GM18868 (cell line): ENCODE results near the gene TBC1D7.

Experiments used
- ATAC-seq: cut with Tn5 transposase; IDR thresholded peaks from one replicate; pipeline ENCODE4 v1.9.1; 2021; ENCODE audit warnings: mild to moderate bottlenecking, moderate library complexity; ENCODE audit not compliant: unreplicated experiment

The TBC1D7 gene

DNA sequence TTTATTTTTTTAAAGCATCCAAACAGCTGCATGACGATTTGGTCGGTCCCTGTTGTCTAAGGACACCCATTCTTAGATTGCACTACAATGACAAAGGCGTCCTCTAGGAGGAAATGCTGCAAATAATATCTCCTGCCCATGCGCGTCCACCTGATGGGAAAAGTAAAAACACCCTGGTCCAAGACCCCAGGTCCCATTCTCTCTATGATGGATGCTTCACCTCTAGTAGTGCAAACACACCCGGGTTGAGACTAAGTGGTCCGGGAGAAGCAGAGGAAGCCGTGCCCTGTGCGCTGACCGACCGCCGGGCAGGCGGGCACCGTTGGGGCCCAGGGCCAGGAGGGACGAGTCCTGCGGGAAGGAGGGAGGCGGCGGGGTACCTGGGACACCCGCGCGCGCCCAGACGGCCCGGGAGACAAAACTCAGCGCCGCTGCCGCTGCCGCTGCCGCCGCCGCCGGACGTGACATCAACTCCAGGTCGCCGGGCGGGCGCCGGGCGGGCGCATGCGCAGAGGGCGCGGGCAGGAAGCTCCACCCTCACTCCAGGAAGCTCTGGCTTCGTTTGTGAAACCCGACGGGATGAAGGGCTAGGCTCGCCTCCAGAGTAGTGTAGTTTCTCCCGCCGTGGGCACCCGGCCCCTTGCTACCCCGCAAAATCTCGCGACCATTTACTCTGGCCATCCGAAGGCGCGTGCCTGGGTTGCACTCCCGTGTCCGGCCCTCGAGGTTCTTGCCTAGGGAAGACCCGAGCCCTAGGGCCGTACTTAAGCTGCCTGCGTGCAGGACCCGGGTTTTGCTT lies at the start of gene TBC1D7:
TSS of gene TBC1D7 (minus strand) at position 462 of the 799 bp plus-strand sequence. CDS start 1,639 bp downstream, outside the sequence.
- ATAC-seq = peak; percentile 89

DNA sequence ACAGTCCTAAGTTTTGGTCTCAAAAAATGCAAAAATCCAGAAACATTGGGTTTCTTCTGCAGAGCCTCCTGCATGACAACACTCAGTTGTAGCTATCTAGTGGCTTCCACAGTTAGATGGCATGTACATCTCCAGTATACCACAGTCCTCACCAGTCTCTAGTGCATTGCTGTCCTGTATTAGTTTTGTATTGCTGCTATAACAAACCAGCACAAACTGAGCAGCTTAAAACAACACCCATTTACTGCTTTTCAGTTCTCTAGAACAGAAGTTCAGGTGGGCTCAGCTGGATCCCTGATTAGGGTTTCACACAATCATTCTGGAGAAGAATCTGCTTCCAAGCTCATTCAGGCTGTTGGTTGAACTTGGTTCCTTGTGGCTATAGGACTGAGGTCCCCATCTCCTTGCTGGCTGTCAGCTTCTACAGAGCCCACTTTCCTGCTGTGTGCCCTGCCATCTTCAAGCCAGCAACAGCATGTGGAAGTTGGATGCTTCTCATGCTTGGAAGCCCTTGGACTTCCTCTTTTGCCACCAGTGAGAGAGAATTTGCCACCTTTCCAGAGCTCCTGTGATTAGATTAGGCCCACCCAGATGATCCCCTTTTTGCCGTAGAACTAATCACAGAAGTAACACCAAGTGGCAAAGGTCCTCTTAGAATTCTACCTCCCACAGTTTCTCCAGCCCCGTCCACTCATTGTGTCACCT lies 48.9 kb upstream of the TBC1D7 start:
- ATAC-seq = no peak

DNA sequence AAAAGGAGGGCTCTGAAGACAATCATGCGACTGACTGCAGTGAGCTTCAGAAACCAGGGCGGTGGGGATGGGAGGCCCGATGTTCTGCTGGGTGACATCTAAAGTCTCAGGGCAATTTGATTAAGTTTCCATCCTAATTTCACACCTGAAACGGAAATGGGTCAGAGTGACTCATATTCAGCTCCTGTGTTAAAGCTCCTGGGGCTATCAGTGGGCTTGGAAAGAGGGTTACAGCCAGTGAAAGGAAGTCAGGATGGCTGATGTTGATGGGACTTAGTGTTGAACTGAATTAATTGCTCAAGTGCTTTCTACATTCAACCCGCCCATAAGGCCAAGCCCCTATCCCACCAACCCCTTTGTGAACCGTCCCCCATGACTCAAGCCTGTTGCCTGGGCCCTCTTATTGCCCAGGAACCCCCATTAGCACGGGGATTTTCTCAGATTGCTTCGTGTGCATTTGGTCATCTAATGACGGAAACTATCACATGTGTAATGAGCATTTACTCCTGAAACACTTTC lies 47.1 kb upstream of the TBC1D7 start:
- ATAC-seq = peak; percentile 67

DNA sequence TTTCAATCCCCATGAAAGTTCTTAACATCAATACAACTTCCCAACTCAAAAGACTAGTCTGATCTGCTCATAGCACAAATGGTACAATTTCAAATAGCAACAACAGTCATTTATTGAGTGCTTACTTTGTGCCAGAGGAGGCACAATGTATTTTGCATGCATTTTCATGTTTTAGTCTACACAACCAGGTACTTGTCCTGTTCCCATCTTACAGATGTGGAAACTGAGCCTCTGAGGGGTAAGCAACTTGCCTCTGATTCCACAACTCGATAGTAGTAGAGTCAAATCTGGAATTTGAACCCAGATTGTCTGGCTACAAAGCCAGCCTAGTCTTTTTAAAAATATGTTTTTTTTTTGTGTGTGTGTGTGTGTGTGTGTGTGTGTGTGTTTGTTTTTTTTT lies 45.6 kb upstream of the TBC1D7 start:
- ATAC-seq = no peak

DNA sequence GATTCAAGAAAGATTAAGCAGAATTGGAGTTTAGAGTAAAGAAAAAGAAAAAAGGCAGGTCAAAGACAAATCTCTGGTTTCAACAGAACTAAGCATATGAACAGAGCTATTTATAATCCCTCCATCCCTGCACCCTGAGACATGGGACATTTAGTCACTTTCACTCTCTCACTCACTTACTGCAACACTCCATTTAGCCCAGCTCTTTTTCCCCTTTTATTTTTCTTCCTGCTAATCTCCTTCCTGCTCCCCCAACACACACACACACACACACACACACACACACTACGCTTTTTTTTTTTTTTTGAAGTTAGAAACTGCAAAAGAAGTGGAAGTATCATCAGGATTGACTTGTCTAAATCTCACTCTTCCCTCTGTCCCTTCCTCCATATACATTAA lies 45.1 kb upstream of the TBC1D7 start:
- no peak for ATAC-seq

DNA sequence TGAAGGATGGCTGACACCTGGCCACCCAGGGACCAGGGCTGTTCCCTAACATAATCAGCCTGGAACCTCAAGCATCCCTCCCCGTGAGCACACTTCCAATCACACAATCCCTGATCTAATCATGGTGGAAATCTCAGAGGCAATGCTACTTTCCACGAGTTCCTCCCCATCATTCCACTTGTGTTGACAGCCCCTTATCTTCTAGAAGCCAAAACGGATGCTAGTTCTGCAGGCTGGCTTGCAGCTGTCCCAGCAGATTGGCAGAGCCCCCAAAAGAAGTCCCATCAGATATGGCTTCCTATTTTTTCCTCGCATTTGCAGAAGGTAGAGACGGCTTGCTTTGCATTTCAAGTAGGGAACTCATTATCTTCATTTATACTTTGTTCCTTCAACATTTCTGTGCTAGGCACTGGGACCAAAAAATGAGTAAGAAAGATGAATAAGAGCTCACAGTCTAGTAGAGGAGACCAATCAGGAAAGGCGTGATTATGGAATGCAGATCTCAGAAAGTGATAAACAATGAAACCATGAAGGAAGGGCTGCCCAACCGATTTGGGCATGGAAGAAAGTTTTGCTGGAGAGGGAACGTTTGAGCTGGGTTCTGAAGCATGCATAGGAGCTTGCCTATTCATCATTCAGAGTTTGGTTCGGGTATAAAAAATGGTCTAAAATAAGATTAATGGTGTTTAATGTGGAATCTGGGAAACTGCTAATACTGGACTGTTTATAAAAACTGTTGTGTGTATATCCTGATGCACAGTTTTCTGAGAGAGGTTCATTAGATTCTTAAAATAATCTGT lies 44.6 kb upstream of the TBC1D7 start:
- ATAC-seq = no peak

DNA sequence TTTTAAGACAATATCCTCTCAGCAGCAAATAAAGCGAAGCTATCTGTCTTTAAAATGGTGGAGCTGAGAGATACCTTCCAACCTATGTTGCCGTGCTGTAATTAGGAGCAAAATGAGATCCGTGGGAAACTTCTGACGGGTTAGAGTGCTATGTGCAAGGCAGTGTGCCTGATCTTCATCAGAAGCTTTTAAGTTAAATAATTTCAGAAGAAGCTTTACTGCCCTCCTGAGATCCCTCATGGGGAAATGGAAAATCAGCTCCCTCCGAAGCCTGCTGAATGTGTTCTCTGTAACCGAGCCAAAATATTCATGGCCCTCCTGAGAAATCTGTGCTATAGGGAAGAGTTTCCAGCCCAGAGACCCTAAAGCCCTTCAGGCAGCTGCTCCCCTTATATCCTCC lies 43.7 kb upstream of the TBC1D7 start:
- no peak for ATAC-seq

DNA sequence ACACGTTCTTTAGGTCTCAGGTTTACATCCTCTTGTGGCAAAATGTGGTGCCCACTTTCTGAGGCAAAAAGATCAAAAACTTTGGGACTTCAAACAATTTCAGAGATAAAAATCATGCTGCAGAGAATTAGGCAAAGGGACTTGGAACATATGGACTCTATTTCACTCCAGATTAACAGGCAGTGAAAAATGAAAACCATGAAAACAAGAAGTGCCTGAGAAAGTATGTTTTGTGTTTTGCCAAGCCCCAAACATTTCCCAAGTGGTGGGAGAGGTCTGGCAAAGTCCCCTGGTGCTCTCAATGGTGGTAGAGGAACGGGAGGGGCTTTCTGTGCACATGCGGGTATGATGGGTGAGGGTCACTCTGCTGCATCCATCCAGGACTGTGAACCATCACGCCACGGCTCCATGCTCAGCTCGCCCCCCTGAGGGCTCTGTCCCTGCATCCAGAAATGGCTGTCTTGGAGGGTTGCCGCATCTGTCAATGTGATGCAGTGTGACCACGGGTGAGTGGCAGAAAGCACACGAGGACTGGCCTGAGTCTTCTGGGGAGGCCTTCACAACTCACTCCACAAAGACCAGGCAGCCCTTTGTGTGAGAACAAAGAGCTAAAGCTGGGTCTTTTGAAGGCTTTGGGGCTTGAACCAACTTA lies 43.2 kb upstream of the TBC1D7 start:
- ATAC-seq = no peak

DNA sequence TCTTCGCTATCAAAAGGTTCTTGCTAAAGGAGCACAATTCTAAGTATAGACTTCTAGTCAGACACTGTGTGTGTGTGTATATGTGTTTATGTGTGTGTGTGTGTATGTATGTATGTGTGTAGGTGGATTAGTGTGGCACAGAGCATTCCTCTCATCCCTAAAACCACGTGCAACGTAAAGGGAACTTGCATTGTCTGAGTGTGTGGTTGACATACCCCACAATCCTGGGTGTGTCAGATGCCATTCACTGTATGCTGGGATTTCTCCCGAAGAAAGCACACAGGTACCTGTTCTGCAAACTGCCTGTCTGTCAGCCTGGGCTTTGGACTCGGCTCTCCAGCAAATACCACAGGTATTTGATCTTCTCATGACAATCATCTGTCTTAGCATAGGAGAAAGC lies 42.3 kb upstream of the TBC1D7 start:
- no peak for ATAC-seq

DNA sequence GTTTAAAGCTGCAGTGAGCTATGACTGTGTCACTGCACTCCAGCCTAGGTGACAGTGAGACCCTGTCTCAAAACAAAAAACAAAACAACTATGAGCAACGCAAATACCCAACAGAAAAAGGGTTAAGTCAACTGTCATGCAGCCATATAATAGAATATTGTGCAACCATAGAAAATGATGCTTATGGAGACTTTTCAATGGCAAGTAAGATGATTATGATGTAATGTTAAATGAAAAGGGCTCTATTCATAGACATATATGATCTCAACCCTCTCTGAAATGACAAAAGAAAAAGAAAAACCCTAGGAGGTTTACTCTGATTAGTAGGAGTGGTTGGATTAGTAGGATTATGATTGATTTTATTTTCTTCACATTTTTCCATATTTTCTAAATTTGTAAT lies 41.3 kb upstream of the TBC1D7 start:
- no peak for ATAC-seq

DNA sequence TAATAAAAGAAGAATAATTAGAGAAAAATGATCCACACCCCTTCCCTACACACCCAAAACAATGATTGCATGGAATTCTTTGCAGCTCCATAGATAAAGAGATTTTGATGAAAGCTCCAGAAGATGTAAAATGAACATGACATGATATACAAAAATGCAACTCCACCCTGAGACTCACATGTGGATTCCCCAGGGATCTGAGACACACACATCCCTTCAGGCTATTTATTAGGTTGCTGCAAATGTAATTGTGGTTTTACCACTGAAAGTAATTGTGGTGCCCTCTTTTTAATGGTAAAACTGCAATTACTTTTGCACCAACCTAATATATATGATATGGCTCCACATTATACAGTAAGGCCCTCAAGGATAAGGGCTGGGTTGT lies 40.4 kb upstream of the TBC1D7 start:
- no peak for ATAC-seq

DNA sequence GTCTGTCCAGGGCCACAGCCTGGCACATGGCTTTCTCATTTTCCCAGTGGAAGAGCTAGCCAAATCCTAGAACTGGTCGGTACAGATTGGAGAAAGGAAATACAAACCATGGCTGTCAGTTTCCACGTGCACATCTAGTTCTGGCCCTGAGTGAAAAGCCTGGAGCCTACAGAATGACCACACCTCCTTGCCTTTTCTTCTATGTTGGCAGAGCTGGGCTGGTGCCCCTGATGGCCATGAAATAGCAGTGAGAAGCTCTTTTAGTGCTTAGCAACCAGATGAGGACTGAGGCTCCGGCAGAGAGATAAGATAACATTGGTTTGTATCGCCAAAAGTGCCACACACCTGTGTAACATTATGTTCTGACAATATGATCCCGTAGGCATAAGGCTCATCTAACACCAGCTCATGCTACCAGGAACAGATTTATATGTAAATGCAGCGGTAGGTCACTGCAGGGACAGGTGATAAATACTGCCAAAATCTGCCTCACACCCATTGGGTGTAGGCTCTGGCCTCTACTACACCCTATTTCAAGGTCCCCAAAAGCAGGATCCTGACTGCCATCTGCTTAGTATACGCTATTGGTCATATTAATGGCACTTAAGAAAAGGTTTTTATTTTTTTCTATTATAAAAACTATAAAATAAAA lies 39.9 kb upstream of the TBC1D7 start:
- ATAC-seq = no peak

DNA sequence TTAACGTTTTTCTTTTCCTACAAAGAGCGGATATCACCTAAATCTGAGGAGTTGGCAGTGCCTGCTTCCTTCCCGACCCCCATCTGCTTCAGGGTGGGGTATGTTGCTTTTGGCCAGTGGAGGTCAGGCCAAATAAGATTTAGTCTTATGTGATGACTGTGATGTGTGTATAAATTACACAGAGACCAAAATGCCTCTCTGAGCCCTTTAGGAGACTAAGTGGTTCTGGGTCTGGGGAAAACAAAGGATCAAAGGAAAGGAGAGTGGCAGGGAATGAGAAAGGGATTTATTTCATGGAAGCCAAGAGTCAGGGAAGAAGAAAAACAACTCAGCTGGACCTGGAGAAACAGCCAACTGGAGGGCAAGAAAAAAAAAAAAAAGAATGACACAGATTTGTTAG lies 39.1 kb upstream of the TBC1D7 start:
- ATAC-seq = no peak

DNA sequence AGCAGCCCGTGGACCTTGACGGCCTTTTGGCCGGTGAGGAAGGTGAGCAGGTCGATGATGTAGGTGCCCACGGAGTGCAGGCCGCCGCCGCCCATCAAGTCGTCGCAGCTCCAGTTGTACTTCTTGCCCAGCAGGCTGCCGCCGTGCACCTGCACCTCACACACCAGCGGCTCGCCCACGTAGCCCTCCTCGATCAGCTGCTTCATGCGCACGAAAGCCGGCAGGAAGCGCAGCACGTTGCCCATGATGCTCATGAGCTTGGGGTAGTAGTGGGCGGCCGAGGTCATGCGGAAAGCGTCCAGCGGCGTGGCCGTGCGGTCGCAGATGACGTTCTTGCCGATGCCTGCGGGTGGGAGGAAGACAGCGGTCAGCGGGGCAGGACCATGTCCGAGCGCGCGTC lies 37.0 kb upstream of the TBC1D7 start:
- ATAC-seq = no peak

DNA sequence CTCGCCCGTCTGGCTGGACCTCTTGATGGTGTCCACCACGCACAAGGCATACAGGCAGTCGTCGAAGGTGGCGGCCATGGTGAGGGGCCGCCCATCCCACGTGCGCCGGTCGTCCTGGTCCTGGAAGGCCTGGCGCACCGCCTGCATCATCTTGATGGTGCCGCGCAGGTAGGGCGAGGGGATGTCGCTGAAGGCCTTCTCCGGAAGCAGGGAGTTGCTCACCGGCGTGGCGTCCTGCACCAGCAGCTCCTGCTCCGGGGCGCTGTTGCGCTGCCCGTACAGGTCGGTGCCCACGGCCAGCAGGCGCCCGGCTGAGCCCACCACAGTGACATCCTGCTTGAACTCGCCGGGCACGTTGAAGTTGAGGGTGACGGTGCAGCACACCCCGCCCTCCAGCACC lies 36.5 kb upstream of the TBC1D7 start:
- no peak for ATAC-seq

DNA sequence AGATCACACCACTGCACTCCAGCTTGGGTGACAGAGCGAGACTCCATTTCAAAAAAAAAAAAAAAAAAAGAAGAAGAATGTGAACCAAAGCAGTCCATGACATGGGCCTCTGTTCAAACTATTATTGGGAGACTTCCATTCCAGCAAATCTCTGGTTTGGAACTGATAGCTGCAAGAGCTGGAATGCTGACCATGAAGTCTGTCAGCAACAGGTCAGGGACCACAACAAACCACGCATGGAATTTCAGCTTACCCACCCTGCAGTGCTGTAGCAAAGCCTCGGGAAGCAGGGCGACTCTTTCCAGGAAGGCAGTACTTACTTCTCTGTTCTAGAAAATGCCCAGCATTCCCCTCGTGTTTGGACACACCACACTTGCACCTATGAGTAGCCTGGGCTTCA lies 34.1 kb upstream of the TBC1D7 start:
- ATAC-seq = no peak

DNA sequence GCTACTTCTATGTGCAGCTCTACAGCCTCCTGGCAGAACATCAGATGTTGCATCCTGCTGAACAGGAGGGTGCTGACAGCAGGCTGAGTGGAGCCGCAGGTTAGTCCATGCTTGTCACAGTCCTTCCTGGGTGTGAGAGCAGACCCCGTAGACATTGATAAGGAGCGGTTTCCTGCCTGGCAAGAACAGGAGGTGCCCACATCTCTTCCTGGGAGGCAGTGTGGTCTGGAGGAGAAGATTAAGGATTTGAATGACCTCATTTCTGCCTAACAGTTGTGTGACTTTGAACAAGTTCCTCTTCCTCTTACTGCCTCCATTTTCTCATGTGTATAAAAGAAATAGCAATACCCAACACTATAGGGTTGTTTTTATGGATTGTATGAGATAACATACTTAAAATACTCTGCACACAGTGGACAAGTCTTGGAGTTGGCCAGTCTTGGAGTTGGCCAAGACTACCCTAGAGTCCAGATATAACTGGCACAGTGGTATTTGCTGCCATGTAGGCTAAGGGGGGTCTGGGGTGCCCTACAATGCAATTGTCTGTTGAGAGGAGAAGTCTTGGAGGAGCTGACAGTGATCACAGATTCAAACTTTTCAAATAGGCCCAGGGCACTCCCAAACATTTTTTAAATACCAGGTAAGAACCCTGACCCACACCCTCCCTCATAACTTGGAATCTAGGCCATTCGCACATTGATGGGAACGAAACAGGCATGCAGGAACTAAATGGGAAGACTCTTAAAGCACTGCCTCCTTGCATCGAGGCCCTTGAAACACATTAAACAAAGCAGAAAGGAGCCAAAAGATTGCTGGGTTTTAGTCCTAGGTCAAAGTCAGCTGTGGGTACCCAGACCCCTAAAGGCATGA lies 32.6 kb upstream of the TBC1D7 start:
- ATAC-seq = no peak

DNA sequence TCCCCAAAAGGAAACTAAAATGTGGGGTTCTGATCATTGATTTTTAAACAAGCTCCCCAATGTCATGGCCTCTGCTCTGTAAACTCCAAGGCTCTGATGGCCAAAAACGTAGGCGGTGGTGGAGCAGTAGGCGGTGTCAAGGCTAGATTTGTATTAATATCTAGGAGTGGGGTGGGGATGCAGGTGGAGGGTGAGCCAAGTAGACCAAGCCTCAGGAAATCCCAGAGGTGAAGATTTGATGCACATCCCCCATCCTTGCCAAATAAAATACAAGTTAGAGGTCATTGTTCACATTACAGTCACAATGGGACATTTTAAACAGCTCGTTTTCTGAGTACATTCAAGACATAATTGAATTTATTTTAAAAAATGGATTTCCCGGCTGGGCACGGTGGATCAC lies 30.9 kb upstream of the TBC1D7 start:
- ATAC-seq = no peak

DNA sequence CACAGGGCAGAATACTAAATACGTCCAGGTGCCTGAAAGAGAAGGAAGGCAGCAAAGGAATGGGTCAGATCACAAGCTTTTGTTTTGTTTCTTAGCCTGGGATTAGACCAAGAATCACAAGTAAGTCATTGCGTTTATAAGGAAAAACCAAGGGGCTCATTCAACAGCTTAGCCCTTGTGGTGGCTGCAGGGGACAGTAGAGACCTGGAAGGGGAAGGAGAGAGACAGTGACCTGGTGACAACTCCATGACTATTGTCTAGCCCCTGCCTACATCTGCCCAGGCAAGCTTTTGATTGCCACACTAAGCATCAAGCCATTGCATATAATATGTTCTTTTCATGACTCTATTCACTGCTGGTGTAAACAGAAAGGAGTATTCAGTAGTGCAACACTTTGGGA lies 30.2 kb upstream of the TBC1D7 start:
- no peak for ATAC-seq
